ENCODE results near the gene SPEF1.
"Not testable (repeated sequence)": the region's sequence is repeated elsewhere in the genome, so short reads cannot be mapped to it uniquely, and the experiment has no call there.

The SPEF1 gene

GRCh38 chr20:3801846-3802245, 20.6 kb upstream of the SPEF1 start:
- H3K4me1 ChIP-seq (ENCODE audit: insufficient read depth, low read length), result peaks cover 27% of the 10 kb centered on the region
- peaks cover 35% of the 10 kb centered on the region for H3K36me3 ChIP-seq (ENCODE audit: insufficient read depth, low read length)
- no peak overlapping the region for H2AFZ ChIP-seq (ENCODE audit: low read depth, low read length)
- no peaks in the 10 kb centered on the region for H3K27me3 ChIP-seq (ENCODE audit: insufficient read depth, low read length)
- H3K4me3 ChIP-seq (ENCODE audit: low read length), result no peak overlapping the region
- no peaks in the 10 kb centered on the region for H3K9me3 ChIP-seq (ENCODE audit: low read length)

- no peak overlapping the region for H2AFZ ChIP-seq (ENCODE audit: low read depth, low read length)
- H3K4me3 ChIP-seq (ENCODE audit: low read length), result no peak overlapping the region
- H3K36me3 ChIP-seq (ENCODE audit: insufficient read depth, low read length), result peaks cover 35% of the 10 kb centered on the region
- H3K9me3 ChIP-seq (ENCODE audit: low read length), result no peaks in the 10 kb centered on the region
- peaks cover 32% of the 10 kb centered on the region for H3K4me1 ChIP-seq (ENCODE audit: insufficient read depth, low read length)
- H3K27me3 ChIP-seq (ENCODE audit: insufficient read depth, low read length), result no peaks in the 10 kb centered on the region
Observed at GRCh38 chr20:3801299-3801698, 20.1 kb upstream of the SPEF1 start.

GRCh38 chr20:3800878-3801260, 19.6 kb upstream of the SPEF1 start:
- Histone ChIP-seq H3K9me3 (ENCODE audit: low read length) (no peaks in the 10 kb centered on the region), H2AFZ (ENCODE audit: low read depth, low read length) (no peak overlapping the region), H3K36me3 (ENCODE audit: insufficient read depth, low read length) (peaks cover 35% of the 10 kb centered on the region), H3K4me3 (ENCODE audit: low read length) (no peak overlapping the region), H3K27me3 (ENCODE audit: insufficient read depth, low read length) (no peaks in the 10 kb centered on the region), H3K4me1 (ENCODE audit: insufficient read depth, low read length) (peaks cover 32% of the 10 kb centered on the region)

GRCh38 chr20:3800256-3800877, 19.1 kb upstream of the SPEF1 start:
- Histone ChIP-seq H3K27me3 (ENCODE audit: insufficient read depth, low read length) (no peaks in the 10 kb centered on the region), H3K4me1 (ENCODE audit: insufficient read depth, low read length) (peaks cover 38% of the 10 kb centered on the region), H3K4me3 (ENCODE audit: low read length) (no peak overlapping the region), H3K36me3 (ENCODE audit: insufficient read depth, low read length) (peaks cover 32% of the 10 kb centered on the region), H3K9me3 (ENCODE audit: low read length) (no peaks in the 10 kb centered on the region), H2AFZ (ENCODE audit: low read depth, low read length) (no peak overlapping the region)

GRCh38 chr20:3798908-3799248, 17.6 kb upstream of the SPEF1 start:
- no peak overlapping the region for H3K4me3 ChIP-seq (ENCODE audit: low read length)
- no peaks in the 10 kb centered on the region for H3K27me3 ChIP-seq (ENCODE audit: insufficient read depth, low read length)
- H2AFZ ChIP-seq (ENCODE audit: low read depth, low read length), result no peak overlapping the region
- H3K9me3 ChIP-seq (ENCODE audit: low read length), result no peaks in the 10 kb centered on the region
- peaks cover 27% of the 10 kb centered on the region for H3K36me3 ChIP-seq (ENCODE audit: insufficient read depth, low read length)
- peaks cover 38% of the 10 kb centered on the region for H3K4me1 ChIP-seq (ENCODE audit: insufficient read depth, low read length)

- H3K36me3 ChIP-seq (ENCODE audit: insufficient read depth, low read length), result peaks cover 22% of the 10 kb centered on the region
- H3K4me3 ChIP-seq (ENCODE audit: low read length), result no peak overlapping the region
- H3K4me1 ChIP-seq (ENCODE audit: insufficient read depth, low read length), result peaks cover 38% of the 10 kb centered on the region
- H3K27me3 ChIP-seq (ENCODE audit: insufficient read depth, low read length), result no peaks in the 10 kb centered on the region
- H3K9me3 ChIP-seq (ENCODE audit: low read length), result no peaks in the 10 kb centered on the region
- no peak overlapping the region for H2AFZ ChIP-seq (ENCODE audit: low read depth, low read length)
Observed at GRCh38 chr20:3798373-3798768, 17.1 kb upstream of the SPEF1 start.

- Histone ChIP-seq H2AFZ (ENCODE audit: low read depth, low read length) (no peak overlapping the region), H3K36me3 (ENCODE audit: insufficient read depth, low read length) (peaks cover 16% of the 10 kb centered on the region), H3K27me3 (ENCODE audit: insufficient read depth, low read length) (no peaks in the 10 kb centered on the region), H3K4me3 (ENCODE audit: low read length) (no peak overlapping the region), H3K9me3 (ENCODE audit: low read length) (no peaks in the 10 kb centered on the region), H3K4me1 (ENCODE audit: insufficient read depth, low read length) (peaks cover 38% of the 10 kb centered on the region)
Observed at GRCh38 chr20:3797592-3798372, 16.5 kb upstream of the SPEF1 start.

- H2AFZ ChIP-seq (ENCODE audit: low read depth, low read length), result no peak overlapping the region
- no peaks in the 10 kb centered on the region for H3K27me3 ChIP-seq (ENCODE audit: insufficient read depth, low read length)
- peaks cover 38% of the 10 kb centered on the region for H3K4me1 ChIP-seq (ENCODE audit: insufficient read depth, low read length)
- peak overlapping the region; percentile 58 for H3K4me3 ChIP-seq (ENCODE audit: low read length)
- peaks cover 10% of the 10 kb centered on the region for H3K36me3 ChIP-seq (ENCODE audit: insufficient read depth, low read length)
- no peaks in the 10 kb centered on the region for H3K9me3 ChIP-seq (ENCODE audit: low read length)
Observed at GRCh38 chr20:3797226-3797545, 15.9 kb upstream of the SPEF1 start.

GRCh38 chr20:3796477-3797225, 15.4 kb upstream of the SPEF1 start:
- Histone ChIP-seq H3K9me3 (ENCODE audit: low read length) (no peaks in the 10 kb centered on the region), H3K27me3 (ENCODE audit: insufficient read depth, low read length) (no peaks in the 10 kb centered on the region), H3K4me3 (ENCODE audit: low read length) (peak overlapping the region; percentile 58), H3K4me1 (ENCODE audit: insufficient read depth, low read length) (peaks cover 38% of the 10 kb centered on the region), H3K36me3 (ENCODE audit: insufficient read depth, low read length) (peaks cover 6% of the 10 kb centered on the region), H2AFZ (ENCODE audit: low read depth, low read length) (no peak overlapping the region)

GRCh38 chr20:3795511-3796468, 14.5 kb upstream of the SPEF1 start, which contains the start of gene CDC25B:
TSS of gene CDC25B (plus strand) at chr20:3796310. CDS start at chr20:3796532, 222 bp downstream.
- peaks cover 38% of the 10 kb centered on the region for H3K4me1 ChIP-seq (ENCODE audit: insufficient read depth, low read length)
- peak within 1 kb of the TSS; percentile 71 for H2AFZ ChIP-seq (ENCODE audit: low read depth, low read length)
- peaks cover under 1% of the 10 kb centered on the region for H3K36me3 ChIP-seq (ENCODE audit: insufficient read depth, low read length)
- H3K27me3 ChIP-seq (ENCODE audit: insufficient read depth, low read length), result no peaks in the 10 kb centered on the region
- H3K9me3 ChIP-seq (ENCODE audit: low read length), result no peaks in the 10 kb centered on the region
- peak within 1 kb of the TSS; percentile 58 for H3K4me3 ChIP-seq (ENCODE audit: low read length)

GRCh38 chr20:3794701-3795420, 13.6 kb upstream of the SPEF1 start:
- Histone ChIP-seq H2AFZ (ENCODE audit: low read depth, low read length) (no peak overlapping the region), H3K27me3 (ENCODE audit: insufficient read depth, low read length) (no peaks in the 10 kb centered on the region), H3K9me3 (ENCODE audit: low read length) (no peaks in the 10 kb centered on the region), H3K36me3 (ENCODE audit: insufficient read depth, low read length) (no peaks in the 10 kb centered on the region), H3K4me3 (ENCODE audit: low read length) (peak overlapping the region; percentile 58), H3K4me1 (ENCODE audit: insufficient read depth, low read length) (peaks cover 31% of the 10 kb centered on the region)

GRCh38 chr20:3794168-3794567, 12.9 kb upstream of the SPEF1 start:
- not testable (repeated sequence) for H2AFZ ChIP-seq (ENCODE audit: low read depth, low read length); H3K27me3 ChIP-seq (ENCODE audit: insufficient read depth, low read length); H3K36me3 ChIP-seq (ENCODE audit: insufficient read depth, low read length); H3K4me3 ChIP-seq (ENCODE audit: low read length); H3K9me3 ChIP-seq (ENCODE audit: low read length)
- H3K4me1 ChIP-seq (ENCODE audit: insufficient read depth, low read length), result peaks cover 24% of the 10 kb centered on the region

Data from neuron (in vitro differentiated cells).